ENCODE results near the gene PUM1.

Gene PUM1

GRCh38 chr1:30882678-30883388 is 182.7 kb downstream of the PUM1 start:
- DNase-seq (ENCODE audit: extremely low read depth, low read depth) = no peak
- no peak overlapping the region for H3K4me3 ChIP-seq (replicated peaks; ENCODE audit: low read depth, low read length)
- no peak for TF ChIP-seq CTCF (IDR thresholded peaks at IDR 0.05; ENCODE audit: low read depth, low read length, missing control alignments)

Data from HFF-Myc (cell line).